Measurements from ENCODE around the gene TMEM184B.

Gene TMEM184B

GRCh38 chr22:38272373-38273134, at the start of gene TMEM184B:
TSS of gene TMEM184B (minus strand) at chr22:38273010. CDS start at chr22:38247961, 25,049 bp downstream.
- TF ChIP-seq ZNF274 (IDR thresholded peaks at IDR 0.05; ENCODE audit: low read depth, low read length) = no peak
- H3K4me3 ChIP-seq (ENCODE audit: low read length) = peak within 1 kb of the TSS; percentile 86

GRCh38 chr22:38320605-38321402, 48.0 kb upstream of the TMEM184B start:
- no peak for TF ChIP-seq ZNF274 (IDR thresholded peaks at IDR 0.05; ENCODE audit: low read depth, low read length)

GRCh38 chr22:38318792-38319773, 46.3 kb upstream of the TMEM184B start:
- H3K4me3 ChIP-seq (ENCODE audit: low read length) = no peak overlapping the region
- no peak for TF ChIP-seq ZNF274 (IDR thresholded peaks at IDR 0.05; ENCODE audit: low read depth, low read length)

More at GRCh38 chr22:38320605-38321402, 48.0 kb upstream of the TMEM184B start:
- no peak overlapping the region for H3K4me3 ChIP-seq (ENCODE audit: low read length)

- H3K4me3 ChIP-seq (ENCODE audit: low read length) = no peak overlapping the region
Measured at GRCh38 chr22:38317995-38318715, 45.3 kb upstream of the TMEM184B start.

GRCh38 chr22:38317122-38317994, 44.5 kb upstream of the TMEM184B start, which contains the start of gene CSNK1E:
TSS of gene CSNK1E (minus strand) at chr22:38317433. CDS start at chr22:38314157, 3,276 bp downstream.
- peak within 1 kb of the TSS; percentile 90 for H3K4me3 ChIP-seq (ENCODE audit: low read length)
- TF ChIP-seq ZNF274 (IDR thresholded peaks at IDR 0.05; ENCODE audit: low read depth, low read length) = no peak

More at GRCh38 chr22:38317995-38318715, 45.3 kb upstream of the TMEM184B start:
- no peak for TF ChIP-seq ZNF274 (IDR thresholded peaks at IDR 0.05; ENCODE audit: low read depth, low read length)

- no peak for TF ChIP-seq ZNF274 (IDR thresholded peaks at IDR 0.05; ENCODE audit: low read depth, low read length)
- H3K4me3 ChIP-seq (ENCODE audit: low read length) = peak overlapping the region; percentile 90
Measured at GRCh38 chr22:38316364-38317121, 43.7 kb upstream of the TMEM184B start.

GRCh38 chr22:38315823-38316363, 43.1 kb upstream of the TMEM184B start:
- H3K4me3 ChIP-seq (ENCODE audit: low read length) = peak overlapping the region; percentile 90
- no peak for TF ChIP-seq ZNF274 (IDR thresholded peaks at IDR 0.05; ENCODE audit: low read depth, low read length)

GRCh38 chr22:38314933-38315822, 42.4 kb upstream of the TMEM184B start:
- H3K4me3 ChIP-seq (ENCODE audit: low read length) = peak overlapping the region; percentile 90
- TF ChIP-seq ZNF274 (IDR thresholded peaks at IDR 0.05; ENCODE audit: low read depth, low read length) = no peak

GRCh38 chr22:38314051-38314932, 41.5 kb upstream of the TMEM184B start:
- peak overlapping the region; percentile 90; the same call in 1 of the 2 replicates for H3K4me3 ChIP-seq (ENCODE audit: low read length)
- TF ChIP-seq ZNF274 (IDR thresholded peaks at IDR 0.05; ENCODE audit: low read depth, low read length) = no peak
